Embryonic facial prominence (tissue), 1 donor: ENCODE data around the gene ICA1L.
"Not testable (repeated sequence)": the region's sequence is repeated elsewhere in the genome, so short reads cannot be mapped to it uniquely, and the experiment has no call there.

Source experiments
- DNase-seq: peaks from one replicate; pipeline ENCODE4 v3.0.0-alpha.2; 2016; ENCODE audit errors: extremely low spot score

The ICA1L gene

GRCh38 chr2:202847693-202848524, 23.7 kb downstream of the ICA1L start:
- DNase-seq = no peak

GRCh38 chr2:202844656-202845055, 26.9 kb downstream of the ICA1L start:
- no peak for DNase-seq

- no peak for DNase-seq
Measured at GRCh38 chr2:202842690-202843089, 28.9 kb downstream of the ICA1L start.

- no peak for DNase-seq
Measured at GRCh38 chr2:202841090-202841867, 30.3 kb downstream of the ICA1L start.

- DNase-seq = no peak
Measured at GRCh38 chr2:202831242-202832220, 40.0 kb downstream of the ICA1L start.

GRCh38 chr2:202824901-202825300, 46.7 kb downstream of the ICA1L start:
- DNase-seq = no peak

GRCh38 chr2:202822411-202822810, 49.2 kb downstream of the ICA1L start:
- DNase-seq = no peak

GRCh38 chr2:202821206-202822160, 50.1 kb downstream of the ICA1L start:
- no peak for DNase-seq

GRCh38 chr2:202818321-202818720, 53.2 kb downstream of the ICA1L start:
- no peak for DNase-seq

GRCh38 chr2:202817771-202818170, 53.8 kb downstream of the ICA1L start:
- DNase-seq = no peak

- no peak for DNase-seq
Measured at GRCh38 chr2:202815548-202816360, 55.8 kb downstream of the ICA1L start.

GRCh38 chr2:202814226-202814625, 57.3 kb downstream of the ICA1L start:
- DNase-seq = no peak

- no peak for DNase-seq
Measured at GRCh38 chr2:202813387-202813786, 58.2 kb downstream of the ICA1L start.

GRCh38 chr2:202808754-202809153, 62.8 kb downstream of the ICA1L start:
- no peak for DNase-seq

- not testable (repeated sequence) for DNase-seq
Measured at GRCh38 chr2:202807431-202808138, 64.0 kb downstream of the ICA1L start.

GRCh38 chr2:202805911-202806310, 65.7 kb downstream of the ICA1L start:
- not testable (repeated sequence) for DNase-seq

GRCh38 chr2:202797944-202798343, 73.6 kb downstream of the ICA1L start:
- no peak for DNase-seq

- DNase-seq = no peak
Measured at GRCh38 chr2:202790676-202791075, 80.9 kb downstream of the ICA1L start.

GRCh38 chr2:202786842-202787241, 84.7 kb downstream of the ICA1L start:
- DNase-seq = no peak
